A549 (cell line): ENCODE results near the gene RABGAP1L. TPM values are rescaled to one million over a fixed set of nuclear protein-coding genes. Genes with fewer than 3 reads are reported as not detected.
"Not testable (repeated sequence)": the region's sequence is repeated elsewhere in the genome, so short reads cannot be mapped to it uniquely, and the experiment has no call there.

Source experiments
- ATAC-seq, 2 experiments: fragments of 200-7000 bp in 1 of 2; fragments of >200 bp in 1 of 2; cut with Nextera tagmentation in 1 of 2; cut with Tn5 transposase in 1 of 2; 3 replicates each; pipeline versions ENCODE4 v1.8.0 to v1.9.1; 2018 to 2020; ENCODE audit warnings: mild to moderate bottlenecking in 1 of 2, moderate library complexity in 1 of 2
- CTCF ChIA-PET: fragments of 300-600 bp; sonication (Branson Sonifier 250); formaldehyde crosslinking; extraction: SDS; loops from one replicate; lab custom pipeline; 2021; ENCODE audit warnings: antibody characterized with exemption, inconsistent platforms; lab: Yijun Ruan, JAX
- POLR2A ChIA-PET: fragments of 350-600 bp; formaldehyde crosslinking; extraction: SDS; loops from one replicate; lab custom pipeline; 2021; ENCODE audit warnings: antibody characterized with exemption, inconsistent platforms; lab: Yijun Ruan, JAX
- DNase-seq, 2 experiments: peaks; one replicate each; pipeline versions ENCODE4 v3.0.0 to v3.0.0-alpha.2; 2011 to 2016; ENCODE audit warnings: low read depth in 1 of 2, low spot score in 1 of 2
- FAIRE-seq: peaks from 2 replicates; lab custom pipeline; 2011; peaks lifted over from hg19 to GRCh38; lab: Jason Lieb, UNC
- H3K27ac ChIP-seq, 2 experiments: fragments of >200 bp; sonication (Bioruptor Twin); formaldehyde crosslinking; 3 replicates each; pipeline ENCODE4 v1.5.1; 2016 to 2017
- H3K4me1 ChIP-seq: fragments of >200 bp; sonication (Bioruptor Twin); formaldehyde crosslinking; 3 replicates; pipeline ENCODE4 v1.6.1; 2016
- H3K4me2 ChIP-seq: fragments of >200 bp; sonication (Bioruptor Twin); formaldehyde crosslinking; 3 replicates; pipeline ENCODE4 v1.6.1; 2016
- H3K4me3 ChIP-seq: fragments of >200 bp; sonication (Bioruptor Twin); formaldehyde crosslinking; 3 replicates; pipeline ENCODE4 v1.5.1; 2016
- H3K9me3 ChIP-seq: fragments of >200 bp; sonication (Bioruptor Twin); formaldehyde crosslinking; 3 replicates; pipeline ENCODE4 v1.6.1; 2016
- BHLHE40 ChIP-seq: IDR thresholded peaks from 2 replicates; pipeline ENCODE4 v1.6.1; 2012; ENCODE audit warnings: low read depth, low read length, inconsistent platforms
- CBX8 ChIP-seq: fragments of 200-600 bp; sonication (generic); IDR thresholded peaks from 2 replicates; pipeline ENCODE4 v1.6.1; 2016
- EHMT2 ChIP-seq: fragments of 200-600 bp; sonication (generic); IDR thresholded peaks from 2 replicates; pipeline ENCODE4 v1.6.1; 2016; ENCODE audit warnings: antibody characterized with exemption, low read depth, mild to moderate bottlenecking, moderate library complexity
- EP300 ChIP-seq, 2 experiments: fragments of >200 bp; sonication (Bioruptor Twin); formaldehyde crosslinking; IDR thresholded peaks; 2 replicates in 1 of 2; 3 replicates in 1 of 2; pipeline ENCODE4 v1.6.1; 2016 to 2017
- HDAC2 ChIP-seq: fragments of 200-600 bp; sonication (generic); IDR thresholded peaks from 2 replicates; pipeline ENCODE4 v1.6.1; 2016
- HOXA7 ChIP-seq: fragments of 250-450 bp; sonication (Bioruptor Pico); IDR thresholded peaks from 2 replicates; pipeline ENCODE4 v1.5.0; 2020; ENCODE audit warnings: mild to moderate bottlenecking, moderate library complexity
- JUNB ChIP-seq: fragments of >200 bp; sonication (Bioruptor Twin); formaldehyde crosslinking; IDR thresholded peaks from 2 replicates; pipeline ENCODE4 v1.6.1; 2016
- MAZ ChIP-seq: fragments of 150-350 bp; IDR thresholded peaks from 2 replicates; pipeline ENCODE4 v1.6.1; 2014; ENCODE audit warnings: antibody characterized with exemption, low read depth, low read length, borderline replicate concordance
- NR3C1 ChIP-seq: fragments of >200 bp; sonication (Bioruptor Twin); formaldehyde crosslinking; IDR thresholded peaks from 3 replicates; pipeline ENCODE4 v1.6.1; 2017
- PHF8 ChIP-seq: fragments of 200-600 bp; sonication (generic); IDR thresholded peaks from 2 replicates; pipeline ENCODE4 v1.6.1; 2016; ENCODE audit warnings: low read depth, mild to moderate bottlenecking, antibody characterized with exemption, moderate library complexity, borderline replicate concordance
- RCOR1 ChIP-seq: fragments of 150-350 bp; IDR thresholded peaks from 2 replicates; pipeline ENCODE4 v1.6.1; 2014; ENCODE audit warnings: antibody characterized with exemption, low read length, low read depth
- RNF2 ChIP-seq: fragments of 200-600 bp; sonication (generic); IDR thresholded peaks from 2 replicates; pipeline ENCODE4 v1.6.1; 2016; ENCODE audit warnings: low read depth, mild to moderate bottlenecking, antibody characterized with exemption, moderate library complexity, borderline replicate concordance
- SMC3 ChIP-seq: fragments of >200 bp; sonication (Bioruptor Twin); formaldehyde crosslinking; IDR thresholded peaks from 3 replicates; pipeline ENCODE4 v1.6.1; 2018; ENCODE audit warnings: inconsistent platforms
- TFCP2L1 ChIP-seq: fragments of 250-450 bp; sonication (Bioruptor Pico); IDR thresholded peaks from 2 replicates; pipeline ENCODE4 v1.5.0; 2021; ENCODE audit warnings: mild to moderate bottlenecking
- TP53 ChIP-seq: fragments of 250-450 bp; sonication (Bioruptor Pico); IDR thresholded peaks from 2 replicates; pipeline ENCODE4 v1.5.0; 2021; ENCODE audit warnings: mild to moderate bottlenecking, moderate library complexity
- USF2 ChIP-seq: fragments of 450-650 bp; IDR thresholded peaks from 2 replicates; pipeline ENCODE4 v1.6.1; 2014; ENCODE audit warnings: antibody characterized with exemption
- WGBS: methylation state at CpG from one replicate; pipeline ENCODE4 v1.1.6; 2017; ENCODE audit errors: missing lambda C conversion rate; 5-methylcytosine and 5-hydroxymethylcytosine counted together
- polyA plus RNA-seq, 4 experiments: library from polyadenylated mRNA; depleted of rRNA in 3 of 4; stranded (reverse); fragments of >200 nt; fragmentation: RNase III in 1 of 4; extraction: RNeasy Plus Mini Kit Qiagen cat#74134 plus additional on column Dnase treatment in 1 of 4; gene quantifications; 2 replicates in 3 of 4; 3 replicates in 1 of 4; pipeline ENCODE4 v1.2.3, GENCODE V29; 2011 to 2017
- TF ChIP-seq, protein P1 (sequence below): fragments of 250-450 bp; sonication (Bioruptor Pico); IDR thresholded peaks from 2 replicates; pipeline ENCODE4 v1.5.0; 2020; ENCODE audit warnings: low read depth, mild to moderate bottlenecking, moderate library complexity
- TF ChIP-seq, protein P2 (sequence below): fragments of >200 bp; sonication (Bioruptor Twin); formaldehyde crosslinking; IDR thresholded peaks from 3 replicates; pipeline ENCODE4 v1.5.1; 2016

Gene RABGAP1L
- polyA plus RNA-seq, 2 of the 4 experiments (the other 2 are of a cell fraction) = 8.2 to 18.6 TPM

DNA sequence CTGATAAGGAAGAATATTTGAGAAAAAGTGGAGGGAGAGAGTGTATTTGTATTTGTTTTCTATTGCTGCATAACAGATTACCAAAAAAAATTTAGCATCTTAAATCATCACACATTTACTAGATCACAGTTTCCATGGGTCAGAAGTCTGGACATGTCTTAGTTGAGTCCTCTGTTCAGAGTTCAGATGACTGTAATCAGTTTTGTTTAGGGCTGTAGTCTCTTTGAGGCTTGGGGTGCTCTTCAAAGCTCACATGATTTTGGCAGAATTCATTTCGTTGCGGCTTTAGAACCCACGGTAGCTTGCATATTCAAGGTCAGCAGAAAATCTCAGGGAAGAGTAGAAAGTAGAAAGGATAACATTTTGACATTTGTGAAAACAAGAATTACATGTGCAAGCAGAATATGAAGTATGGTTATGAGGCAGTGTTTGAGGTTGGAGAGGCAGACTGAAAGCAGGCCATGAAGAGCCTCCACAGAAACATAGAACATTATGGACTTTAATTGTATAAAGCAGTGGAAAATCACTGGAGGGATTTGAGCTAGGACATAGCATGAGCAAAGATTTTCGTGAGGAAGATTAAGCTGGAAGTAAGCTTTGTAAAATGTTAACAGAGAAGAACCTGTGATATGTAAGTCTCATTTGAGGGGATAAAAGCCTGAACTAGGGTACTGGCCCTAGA, 177.8 kb downstream of the RABGAP1L start (continued):
- TF ChIP-seq, protein P1, sequence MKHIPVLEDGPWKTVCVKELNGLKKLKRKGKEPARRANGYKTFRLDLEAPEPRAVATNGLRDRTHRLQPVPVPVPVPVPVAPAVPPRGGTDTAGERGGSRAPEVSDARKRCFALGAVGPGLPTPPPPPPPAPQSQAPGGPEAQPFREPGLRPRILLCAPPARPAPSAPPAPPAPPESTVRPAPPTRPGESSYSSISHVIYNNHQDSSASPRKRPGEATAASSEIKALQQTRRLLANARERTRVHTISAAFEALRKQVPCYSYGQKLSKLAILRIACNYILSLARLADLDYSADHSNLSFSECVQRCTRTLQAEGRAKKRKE (CRISPR knock-in tag) = no peak
- no peak for TF ChIP-seq RCOR1

GRCh38 chr1:174340404-174340803, 181.1 kb downstream of the RABGAP1L start:
- CTCF ChIA-PET = interaction anchor here (0.8 kb wide), 1 partner anchor 641 kb away, joined by 3 read pairs; no protein-coding TSS in a partner anchor
- ATAC-seq, DNase-seq, H3K4me3 ChIP-seq, H3K27ac ChIP-seq, POLR2A ChIA-PET, H3K9me3 ChIP-seq, H3K4me2 ChIP-seq, H3K4me1 ChIP-seq, FAIRE-seq: not testable (repeated sequence)
- WGBS = 68% methylated on average over 1 of the region's 1 CpG

DNA sequence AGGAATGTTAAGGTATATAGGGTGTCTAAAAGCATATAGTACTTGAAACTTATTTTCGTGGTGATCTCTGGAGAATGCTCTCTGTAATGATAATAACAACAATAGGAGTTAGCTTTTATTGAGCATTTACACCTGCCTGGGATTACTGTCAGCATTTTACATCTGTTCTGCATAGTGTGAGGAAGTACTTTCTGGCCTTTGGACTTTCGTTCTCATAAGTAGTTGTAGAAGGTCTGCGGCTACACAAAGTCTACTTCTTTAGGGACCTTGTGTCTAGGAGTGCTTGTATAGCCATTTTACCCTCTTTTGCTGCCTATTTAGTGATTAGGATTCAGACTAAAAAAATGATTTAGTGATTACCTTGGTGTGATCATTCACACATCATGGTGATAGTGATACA, 184.8 kb downstream of the RABGAP1L start:
- Histone ChIP-seq H3K4me1 (no peaks in the 10 kb centered on the region), H3K27ac (no peak overlapping the region), H3K4me2 (no peak overlapping the region), H3K9me3 (no peaks in the 10 kb centered on the region), H3K4me3 (no peak overlapping the region)
- 69% methylated on average over 3 of the region's 3 CpGs for WGBS
- no peak for FAIRE-seq
- ChIA-PET CTCF (no interaction called here), POLR2A (no interaction called here)
- TF ChIP-seq NR3C1 = no peak
- TF ChIP-seq, protein P2, sequence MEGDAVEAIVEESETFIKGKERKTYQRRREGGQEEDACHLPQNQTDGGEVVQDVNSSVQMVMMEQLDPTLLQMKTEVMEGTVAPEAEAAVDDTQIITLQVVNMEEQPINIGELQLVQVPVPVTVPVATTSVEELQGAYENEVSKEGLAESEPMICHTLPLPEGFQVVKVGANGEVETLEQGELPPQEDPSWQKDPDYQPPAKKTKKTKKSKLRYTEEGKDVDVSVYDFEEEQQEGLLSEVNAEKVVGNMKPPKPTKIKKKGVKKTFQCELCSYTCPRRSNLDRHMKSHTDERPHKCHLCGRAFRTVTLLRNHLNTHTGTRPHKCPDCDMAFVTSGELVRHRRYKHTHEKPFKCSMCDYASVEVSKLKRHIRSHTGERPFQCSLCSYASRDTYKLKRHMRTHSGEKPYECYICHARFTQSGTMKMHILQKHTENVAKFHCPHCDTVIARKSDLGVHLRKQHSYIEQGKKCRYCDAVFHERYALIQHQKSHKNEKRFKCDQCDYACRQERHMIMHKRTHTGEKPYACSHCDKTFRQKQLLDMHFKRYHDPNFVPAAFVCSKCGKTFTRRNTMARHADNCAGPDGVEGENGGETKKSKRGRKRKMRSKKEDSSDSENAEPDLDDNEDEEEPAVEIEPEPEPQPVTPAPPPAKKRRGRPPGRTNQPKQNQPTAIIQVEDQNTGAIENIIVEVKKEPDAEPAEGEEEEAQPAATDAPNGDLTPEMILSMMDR = no peak
- no peak for TF ChIP-seq JUNB
- TF ChIP-seq MAZ = no peak
- TF ChIP-seq PHF8 = no peak
- no peak for TF ChIP-seq USF2
- TF ChIP-seq TP53 (CRISPR knock-in tag) = no peak
- no peak for TF ChIP-seq CBX8
- no peak for TF ChIP-seq EHMT2
- TF ChIP-seq HOXA7 (CRISPR knock-in tag) = no peak
- DNase-seq = no peak
- ATAC-seq = no peak; a peak in 1 of 6 replicates

GRCh38 chr1:174352117-174352516, 192.8 kb downstream of the RABGAP1L start:
- H3K9me3 ChIP-seq = no peaks in the 10 kb centered on the region
- ChIA-PET POLR2A (no interaction called here), CTCF (no interaction called here)
- TF ChIP-seq SMC3 (no peak), RNF2 (no peak), TFCP2L1 (no peak), EP300 (IDR thresholded peaks at IDR 0.05) (no peak), USF2 (no peak), JUNB (no peak), HDAC2 (no peak), BHLHE40 (no peak)
- TF ChIP-seq, protein P2 = no peak
- TF ChIP-seq, protein P1 (CRISPR knock-in tag) = no peak
- H3K4me1 ChIP-seq = peaks cover 3% of the 10 kb centered on the region; the same call in 1 of the 3 replicates
- no peak overlapping the region for H3K27ac ChIP-seq
- DNase-seq (no peak), ATAC-seq (no peak), FAIRE-seq (no peak)
- H3K4me2 ChIP-seq = no peak overlapping the region
- H3K4me3 ChIP-seq = no peak overlapping the region
